Sigmoid colon (tissue), 7 donors: Measurements from ENCODE around the gene DYNC1I1. TPM values are rescaled to one million over a fixed set of nuclear protein-coding genes. Genes with fewer than 3 reads are reported as not detected.

Source experiments
- DNase-seq: peaks from one replicate; pipeline ENCODE4 v3.0.0-alpha.2; 2019
- H3K27ac ChIP-seq, 4 donors: fragments of 200-600 bp; sonication (generic); one replicate each; pipeline ENCODE4 v1.5.1; 2016 to 2019; ENCODE audit warnings: mild to moderate bottlenecking in 1 of 4
- H3K27me3 ChIP-seq, 3 donors: fragments of 200-600 bp; sonication (generic); one replicate each; pipeline ENCODE4 v1.5.1; 2019; ENCODE audit warnings: mild to moderate bottlenecking in 1 of 3
- H3K36me3 ChIP-seq, 4 donors: fragments of 200-600 bp; sonication (generic); one replicate each; pipeline ENCODE4 v1.5.1; 2016 to 2019
- H3K4me1 ChIP-seq, 4 donors: fragments of 200-600 bp; sonication (generic); one replicate each; pipeline ENCODE4 v1.5.1; 2017 to 2019
- H3K4me3 ChIP-seq, 4 donors: fragments of 200-600 bp; sonication (generic); one replicate each; pipeline ENCODE4 v1.5.1; 2017 to 2019; ENCODE audit warnings: mild to moderate bottlenecking in 2 of 4, moderate library complexity in 1 of 4
- H3K9me3 ChIP-seq, 4 donors: fragments of 200-600 bp in 3 of 4; sonication (generic) in 3 of 4; one replicate each; pipeline versions ENCODE4 v1.5.1 to v1.6.1; 2013 to 2019
- CTCF ChIP-seq, 4 experiments: fragments of 450-650 bp in 3 of 4; fragments of 200-600 bp in 1 of 4; IDR thresholded peaks; one replicate each; pipeline ENCODE4 v1.5.1; 2016 to 2019; ENCODE audit warnings: antibody characterized with exemption in 4 of 4, mild to moderate bottlenecking in 3 of 4, moderate library complexity in 2 of 4
- EP300 ChIP-seq, 4 donors: sonication (generic); formaldehyde crosslinking; IDR thresholded peaks; one replicate each; pipeline ENCODE4 v1.6.1; 2017; ENCODE audit warnings: antibody characterized with exemption in 4 of 4
- POLR2A ChIP-seq, 2 donors: fragments of 450-650 bp; IDR thresholded peaks; one replicate each; pipeline ENCODE4 v1.6.1; 2016; ENCODE audit warnings: antibody characterized with exemption in 2 of 2, mild to moderate bottlenecking in 2 of 2, moderate library complexity in 2 of 2
- POLR2AphosphoS5 ChIP-seq, 4 donors: sonication (generic); formaldehyde crosslinking; IDR thresholded peaks; one replicate each; pipeline ENCODE4 v1.6.1; 2017; ENCODE audit warnings: antibody characterized with exemption in 4 of 4
- WGBS, 2 donors: extraction: QIAGEN DNeasy Blood & Tissue Kit; methylation state at CpG; one replicate each; pipeline ENCODE4 v1.1.7; 2013; 5-methylcytosine and 5-hydroxymethylcytosine counted together
- intact Hi-C: fragments of 100-400 bp; cut with DNase I; formaldehyde crosslinking; loops from one replicate; pipeline ENCODE4 v1.15.1; 2023
- polyA plus RNA-seq, 3 donors: library from polyadenylated mRNA; stranded (reverse); fragments of 200-250 nt; gene quantifications; one replicate each; pipeline ENCODE4 v1.2.3, GENCODE V29; 2013
- total RNA-seq, 4 donors: library from RNA; depleted of rRNA; stranded (reverse); fragments of >200 nt; gene quantifications; one replicate each; pipeline ENCODE4 v1.1.0, GENCODE V29; 2016
- donor health status: healthy with polysubstance abuse.
- donor health status: Bipolar disorder and iron deficiency.
- donor health status: healthy.

DYNC1I1 gene
- total and polyA plus RNA-seq, 7 donors: 0.92 to 65.2 (median 45.1) TPM; not detected in 1

GRCh38 chr7:95794917-95795515, 22.7 kb downstream of the DYNC1I1 start:
- Histone ChIP-seq H3K4me3 (no peak overlapping the region), H3K9me3 (no peaks in the 10 kb centered on the region), H3K36me3 (no peaks in the 10 kb centered on the region), H3K27me3 (no peaks in the 10 kb centered on the region), H3K4me1 (peaks cover 0 to 6% (median 0%) of the 10 kb centered on the region in 4 donors), H3K27ac (no peak overlapping the region)
- peak in 1 of 4 experiments; percentile 8 for TF ChIP-seq CTCF (IDR thresholded peaks at IDR 0.05)
- no peak for TF ChIP-seq EP300 (IDR thresholded peaks at IDR 0.05)
- no peak for DNase-seq
- intact Hi-C loops: no loop called here
- 55 to 79% methylated on average over 3 of the region's 3 CpGs for WGBS, 2 donors

GRCh38 chr7:95796617-95797016, 24.3 kb downstream of the DYNC1I1 start:
- 45 to 72% methylated on average over 1 of the region's 1 CpG for WGBS, 2 donors

GRCh38 chr7:95798401-95798930, 26.1 kb downstream of the DYNC1I1 start:
- TF ChIP-seq CTCF (IDR thresholded peaks at IDR 0.05): no peak
- TF ChIP-seq POLR2AphosphoS5 (IDR thresholded peaks at IDR 0.05): no peak
- TF ChIP-seq EP300 (IDR thresholded peaks at IDR 0.05): no peak
- TF ChIP-seq POLR2A (IDR thresholded peaks at IDR 0.05): no peak
- Histone ChIP-seq H3K27ac (no peak overlapping the region), H3K4me1 (peaks cover 0 to 6% (median 0%) of the 10 kb centered on the region in 4 donors), H3K36me3 (no peaks in the 10 kb centered on the region), H3K9me3 (no peaks in the 10 kb centered on the region), H3K27me3 (no peaks in the 10 kb centered on the region), H3K4me3 (no peak overlapping the region)
- intact Hi-C loops: no loop called here
- 9 to 40% methylated on average over 4 of the region's 4 CpGs for WGBS, 2 donors
- DNase-seq: no peak

More at GRCh38 chr7:95796617-95797016, 24.3 kb downstream of the DYNC1I1 start:
- H3K36me3 ChIP-seq: no peaks in the 10 kb centered on the region
- no peak overlapping the region for H3K4me3 ChIP-seq
- H3K27ac ChIP-seq: no peak overlapping the region
- no peaks in the 10 kb centered on the region for H3K9me3 ChIP-seq
- TF ChIP-seq POLR2AphosphoS5 (IDR thresholded peaks at IDR 0.05) (no peak), CTCF (IDR thresholded peaks at IDR 0.05) (no peak), POLR2A (IDR thresholded peaks at IDR 0.05) (no peak), EP300 (IDR thresholded peaks at IDR 0.05) (no peak)
- intact Hi-C loops: no loop called here
- H3K4me1 ChIP-seq: peaks cover 0 to 6% (median 0%) of the 10 kb centered on the region in 4 donors
- no peaks in the 10 kb centered on the region for H3K27me3 ChIP-seq
- DNase-seq: no peak

- Histone ChIP-seq H3K9me3 (no peaks in the 10 kb centered on the region), H3K27ac (no peak overlapping the region), H3K27me3 (no peaks in the 10 kb centered on the region), H3K36me3 (peaks cover 0 to 10% (median 0%) of the 10 kb centered on the region in 4 donors), H3K4me1 (peaks cover 0 to 6% (median 0%) of the 10 kb centered on the region in 4 donors), H3K4me3 (no peak overlapping the region)
- WGBS, 2 donors: 62 to 65% methylated on average over 3 of the region's 3 CpGs
- intact Hi-C loops: no loop called here
- no peak for DNase-seq
- TF ChIP-seq POLR2AphosphoS5 (IDR thresholded peaks at IDR 0.05) (no peak), CTCF (IDR thresholded peaks at IDR 0.05) (no peak), POLR2A (IDR thresholded peaks at IDR 0.05) (no peak), EP300 (IDR thresholded peaks at IDR 0.05) (no peak)
Observed at GRCh38 chr7:95800787-95801186, 28.4 kb downstream of the DYNC1I1 start.
